Transverse colon (tissue), 4 donors: ENCODE results near the gene MRTO4.

Experiments used
- POLR2A ChIP-seq: fragments of 450-650 bp; IDR thresholded peaks from one replicate; pipeline ENCODE4 v1.6.1; 2016; ENCODE audit warnings: antibody characterized with exemption, mild to moderate bottlenecking, moderate library complexity
- POLR2AphosphoS5 ChIP-seq, 3 donors: sonication (generic); formaldehyde crosslinking; IDR thresholded peaks; one replicate each; pipeline ENCODE4 v1.6.1; 2016; ENCODE audit warnings: antibody characterized with exemption in 3 of 3
- TF ChIP-seq, protein P1 (sequence below), 5 experiments: fragments of 200-600 bp in 3 of 5; fragments of 450-650 bp in 2 of 5; sonication (generic) in 3 of 5; IDR thresholded peaks; 1 replicate in 2 of 5; 2 replicates in 3 of 5; pipeline ENCODE4 v1.5.1; 2016 to 2017; ENCODE audit warnings: antibody characterized with exemption in 5 of 5, inconsistent platforms in 3 of 5, mild to moderate bottlenecking in 2 of 5, moderate library complexity in 1 of 5

DNA sequence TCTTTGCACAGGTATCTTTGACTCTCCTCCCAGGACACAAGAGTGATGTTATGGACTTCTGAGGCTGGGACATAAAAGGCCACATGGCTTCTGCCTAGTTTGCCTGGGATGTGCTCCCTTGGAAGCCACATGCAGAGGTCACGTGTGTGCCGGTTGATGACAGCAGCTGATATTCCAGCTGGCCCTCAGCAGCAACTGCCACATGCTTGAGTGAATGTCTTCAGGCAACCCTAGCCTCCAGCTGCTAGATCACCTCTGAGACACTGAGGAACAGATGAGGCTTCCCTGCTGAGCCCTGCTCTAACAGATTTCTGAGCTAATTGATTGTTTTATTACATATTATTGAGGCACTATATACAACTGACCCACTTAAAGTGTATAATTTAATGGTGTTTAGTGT, 48.6 kb downstream of the MRTO4 start:
- TF ChIP-seq POLR2AphosphoS5 (IDR thresholded peaks at IDR 0.05), result no peak
- TF ChIP-seq, protein P1, sequence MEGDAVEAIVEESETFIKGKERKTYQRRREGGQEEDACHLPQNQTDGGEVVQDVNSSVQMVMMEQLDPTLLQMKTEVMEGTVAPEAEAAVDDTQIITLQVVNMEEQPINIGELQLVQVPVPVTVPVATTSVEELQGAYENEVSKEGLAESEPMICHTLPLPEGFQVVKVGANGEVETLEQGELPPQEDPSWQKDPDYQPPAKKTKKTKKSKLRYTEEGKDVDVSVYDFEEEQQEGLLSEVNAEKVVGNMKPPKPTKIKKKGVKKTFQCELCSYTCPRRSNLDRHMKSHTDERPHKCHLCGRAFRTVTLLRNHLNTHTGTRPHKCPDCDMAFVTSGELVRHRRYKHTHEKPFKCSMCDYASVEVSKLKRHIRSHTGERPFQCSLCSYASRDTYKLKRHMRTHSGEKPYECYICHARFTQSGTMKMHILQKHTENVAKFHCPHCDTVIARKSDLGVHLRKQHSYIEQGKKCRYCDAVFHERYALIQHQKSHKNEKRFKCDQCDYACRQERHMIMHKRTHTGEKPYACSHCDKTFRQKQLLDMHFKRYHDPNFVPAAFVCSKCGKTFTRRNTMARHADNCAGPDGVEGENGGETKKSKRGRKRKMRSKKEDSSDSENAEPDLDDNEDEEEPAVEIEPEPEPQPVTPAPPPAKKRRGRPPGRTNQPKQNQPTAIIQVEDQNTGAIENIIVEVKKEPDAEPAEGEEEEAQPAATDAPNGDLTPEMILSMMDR (IDR thresholded peaks at IDR 0.05), result no peak
- TF ChIP-seq POLR2A, result no peak
